ENCODE results near the gene ITGB1.
"Not testable (repeated sequence)": the region's sequence is repeated elsewhere in the genome, so short reads cannot be mapped to it uniquely, and the experiment has no call there.

Gene ITGB1

GRCh38 chr10:32984003-32984600 is 26.1 kb upstream of the ITGB1 start:
- ATAC-seq, result no peak
- H3K4me3 Mint-ChIP-seq, result no peak overlapping the region
- H3K9me3 Mint-ChIP-seq, result no peaks in the 10 kb centered on the region
- no peak for DNase-seq (ENCODE audit: low spot score in 2 of 2)
- no peak overlapping the region for H3K27ac Mint-ChIP-seq
- H3K36me3 Mint-ChIP-seq, result no peaks in the 10 kb centered on the region
- peaks cover 40% of the 10 kb centered on the region for H3K4me1 Mint-ChIP-seq

- peak in 1 of 2 donors; percentile 63 for DNase-seq (ENCODE audit: low spot score in 2 of 2)
- H3K36me3 Mint-ChIP-seq, result no peaks in the 10 kb centered on the region
- peak overlapping the region; percentile 93 for H3K4me3 Mint-ChIP-seq
- peak; percentile 78 for ATAC-seq
- H3K27ac Mint-ChIP-seq, result peak overlapping the region; percentile 94
- H3K4me1 Mint-ChIP-seq, result peaks cover 40% of the 10 kb centered on the region
- no peaks in the 10 kb centered on the region for H3K9me3 Mint-ChIP-seq
Measured at GRCh38 chr10:32982911-32983909, 25.2 kb upstream of the ITGB1 start.

- Mint-ChIP-seq H3K4me1 (peaks cover 40% of the 10 kb centered on the region), H3K4me3 (peak overlapping the region; percentile 93), H3K9me3 (no peaks in the 10 kb centered on the region), H3K36me3 (no peaks in the 10 kb centered on the region), H3K27ac (peak overlapping the region; percentile 94)
- DNase-seq (ENCODE audit: low spot score in 2 of 2), result no peak
- no peak for ATAC-seq
Measured at GRCh38 chr10:32982293-32982709, 24.3 kb upstream of the ITGB1 start.

GRCh38 chr10:32981760-32982159 is 23.7 kb upstream of the ITGB1 start:
- Mint-ChIP-seq H3K4me1 (peaks cover 40% of the 10 kb centered on the region), H3K4me3 (peak overlapping the region; percentile 93), H3K27ac (peak overlapping the region; percentile 94), H3K36me3 (no peaks in the 10 kb centered on the region), H3K9me3 (no peaks in the 10 kb centered on the region)
- ATAC-seq (no peak), DNase-seq (ENCODE audit: low spot score in 2 of 2) (no peak)

GRCh38 chr10:32980558-32981468 is 22.8 kb upstream of the ITGB1 start:
- H3K4me1 Mint-ChIP-seq, result peaks cover 40% of the 10 kb centered on the region
- DNase-seq (ENCODE audit: low spot score in 2 of 2) (peak; percentile 64 to 85), ATAC-seq (peak; percentile 98)
- no peaks in the 10 kb centered on the region for H3K9me3 Mint-ChIP-seq
- H3K36me3 Mint-ChIP-seq, result no peaks in the 10 kb centered on the region
- H3K27ac Mint-ChIP-seq, result peak overlapping the region; percentile 94
- peak overlapping the region; percentile 93 for H3K4me3 Mint-ChIP-seq

- ATAC-seq (no peak), DNase-seq (ENCODE audit: low spot score in 2 of 2) (no peak)
- Mint-ChIP-seq H3K4me3 (peak overlapping the region; percentile 93), H3K4me1 (peaks cover 40% of the 10 kb centered on the region), H3K27ac (peak overlapping the region; percentile 94), H3K36me3 (no peaks in the 10 kb centered on the region), H3K9me3 (no peaks in the 10 kb centered on the region)
Measured at GRCh38 chr10:32980242-32980557, 22.2 kb upstream of the ITGB1 start.

- H3K9me3 Mint-ChIP-seq; DNase-seq (ENCODE audit: low spot score in 2 of 2); H3K27ac Mint-ChIP-seq; H3K36me3 Mint-ChIP-seq; ATAC-seq: not testable (repeated sequence)
- peak overlapping the region; percentile 93 for H3K4me3 Mint-ChIP-seq
- H3K4me1 Mint-ChIP-seq, result peaks cover 40% of the 10 kb centered on the region
Measured at GRCh38 chr10:32979719-32980118, 21.7 kb upstream of the ITGB1 start.

DNA sequence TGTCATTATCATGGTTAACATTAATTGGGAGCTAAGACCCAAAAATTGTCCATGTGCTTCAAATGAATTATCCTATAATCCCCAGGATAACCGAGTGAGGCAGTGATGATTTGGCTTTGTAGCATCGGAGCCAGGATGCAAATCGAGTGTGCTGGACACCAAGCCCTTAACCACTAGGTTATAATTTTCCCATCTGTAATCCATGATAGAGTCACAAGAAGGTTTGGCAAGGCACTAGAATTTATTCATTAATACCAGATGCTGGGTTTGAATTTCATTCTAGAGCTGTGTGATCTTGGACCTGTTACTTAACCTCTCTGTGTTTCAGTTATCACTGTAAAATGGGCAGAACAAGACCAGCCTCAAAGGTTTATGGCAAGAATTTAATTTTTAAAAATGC is 21.0 kb upstream of the ITGB1 start:
- H3K36me3 Mint-ChIP-seq, result no peaks in the 10 kb centered on the region
- no peak overlapping the region for H3K4me3 Mint-ChIP-seq
- peaks cover 40% of the 10 kb centered on the region for H3K4me1 Mint-ChIP-seq
- ATAC-seq (no peak), DNase-seq (ENCODE audit: low spot score in 2 of 2) (no peak)
- H3K9me3 Mint-ChIP-seq, result no peaks in the 10 kb centered on the region
- no peak overlapping the region for H3K27ac Mint-ChIP-seq

DNA sequence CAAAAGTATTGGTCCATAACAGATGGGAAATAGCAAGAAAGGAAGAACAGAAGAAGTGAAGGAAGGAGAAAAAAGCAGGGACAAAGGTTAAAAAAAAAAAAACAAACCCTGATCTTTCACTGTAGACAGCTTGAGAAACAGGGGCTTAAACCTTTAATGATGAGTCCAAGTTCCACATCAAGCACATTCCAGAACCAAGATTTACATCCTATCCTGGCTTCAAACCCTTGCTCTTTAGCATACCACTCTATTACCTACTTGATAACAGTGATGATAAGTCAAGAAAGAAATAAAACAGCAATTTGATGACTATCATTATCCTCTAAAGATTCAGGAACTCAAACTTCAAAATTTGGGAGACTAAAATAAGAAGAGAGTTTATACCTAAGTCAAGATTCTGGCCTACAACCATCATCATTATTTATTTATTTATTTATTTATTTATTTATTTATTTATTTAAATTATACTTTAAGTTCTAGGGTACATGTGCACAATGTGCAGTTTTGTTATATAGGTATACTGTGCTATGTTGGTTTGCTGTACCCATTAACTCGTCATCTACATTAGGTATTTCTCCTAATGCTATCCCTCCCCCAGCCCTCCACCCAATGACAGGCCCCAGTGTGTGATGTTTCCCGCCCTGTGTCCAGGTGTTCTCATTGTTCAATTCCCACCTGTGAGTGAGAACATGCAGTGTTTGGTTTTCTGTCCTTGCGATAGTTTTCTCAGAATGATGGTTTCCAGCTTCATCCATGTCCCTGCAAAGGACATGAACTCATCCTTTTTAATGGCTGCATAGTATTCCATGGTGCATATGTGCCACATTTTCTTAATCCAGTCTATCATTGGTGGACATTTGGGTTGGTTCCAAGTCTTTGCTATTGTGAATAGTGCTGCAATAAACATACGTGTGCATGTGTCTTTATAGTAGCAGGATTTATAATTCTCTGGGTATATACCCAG is 20.1 kb upstream of the ITGB1 start:
- H3K27ac Mint-ChIP-seq; DNase-seq (ENCODE audit: low spot score in 2 of 2); H3K36me3 Mint-ChIP-seq; ATAC-seq; H3K9me3 Mint-ChIP-seq; H3K4me3 Mint-ChIP-seq: not testable (repeated sequence)
- H3K4me1 Mint-ChIP-seq, result peaks cover 31% of the 10 kb centered on the region

DNA sequence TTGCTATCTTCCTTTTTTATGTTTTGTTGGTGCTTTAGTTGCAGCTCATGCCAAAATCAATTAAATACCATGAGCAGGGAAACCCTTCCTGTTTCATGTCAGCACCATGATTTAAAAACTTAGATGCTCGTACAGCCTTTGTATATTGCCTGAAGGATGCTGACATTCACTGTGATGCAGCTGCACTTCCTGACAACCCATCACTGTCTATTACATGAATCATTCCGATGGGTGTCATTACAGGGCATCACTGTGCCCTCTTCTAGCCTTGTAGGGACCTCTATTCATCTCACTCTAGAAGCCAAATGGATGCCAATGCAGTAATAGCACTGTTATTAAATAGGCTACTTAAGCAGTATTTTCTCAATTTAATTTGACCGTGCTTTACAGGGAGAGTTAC is 18.3 kb upstream of the ITGB1 start:
- Mint-ChIP-seq H3K27ac (no peak overlapping the region), H3K4me1 (peaks cover 21% of the 10 kb centered on the region)

GRCh38 chr10:32972929-32973328 is 14.9 kb upstream of the ITGB1 start:
- no peak overlapping the region for H3K27ac Mint-ChIP-seq
- DNase-seq (ENCODE audit: low spot score in 2 of 2), result no peak
- H3K4me3 Mint-ChIP-seq, result no peak overlapping the region
- no peaks in the 10 kb centered on the region for H3K9me3 Mint-ChIP-seq
- peaks cover 14% of the 10 kb centered on the region for H3K4me1 Mint-ChIP-seq
- no peaks in the 10 kb centered on the region for H3K36me3 Mint-ChIP-seq
- ATAC-seq, result peak; percentile 39

More for the DNA sequence above, 18.3 kb upstream of the ITGB1 start:
- no peak for ATAC-seq
- H3K4me3 Mint-ChIP-seq, result no peak overlapping the region
- H3K36me3 Mint-ChIP-seq, result no peaks in the 10 kb centered on the region
- H3K9me3 Mint-ChIP-seq, result no peaks in the 10 kb centered on the region
- DNase-seq (ENCODE audit: low spot score in 2 of 2), result no peak

- no peaks in the 10 kb centered on the region for H3K9me3 Mint-ChIP-seq
- no peak overlapping the region for H3K27ac Mint-ChIP-seq
- H3K4me3 Mint-ChIP-seq, result no peak overlapping the region
- no peaks in the 10 kb centered on the region for H3K36me3 Mint-ChIP-seq
- peaks cover 14% of the 10 kb centered on the region for H3K4me1 Mint-ChIP-seq
- DNase-seq (ENCODE audit: low spot score in 2 of 2) (no peak), ATAC-seq (no peak)
Measured at GRCh38 chr10:32972460-32972859, 14.4 kb upstream of the ITGB1 start.

- Mint-ChIP-seq H3K9me3 (no peaks in the 10 kb centered on the region), H3K4me1 (peaks cover 14% of the 10 kb centered on the region), H3K27ac (no peak overlapping the region), H3K36me3 (no peaks in the 10 kb centered on the region), H3K4me3 (no peak overlapping the region)
- no peak for DNase-seq (ENCODE audit: low spot score in 2 of 2)
- no peak for ATAC-seq
Measured at GRCh38 chr10:32971536-32972091, 13.6 kb upstream of the ITGB1 start.

GRCh38 chr10:32970910-32971309 is 12.9 kb upstream of the ITGB1 start:
- H3K4me1 Mint-ChIP-seq, result peaks cover 14% of the 10 kb centered on the region
- DNase-seq (ENCODE audit: low spot score in 2 of 2), result no peak
- no peaks in the 10 kb centered on the region for H3K9me3 Mint-ChIP-seq
- no peak overlapping the region for H3K4me3 Mint-ChIP-seq
- no peaks in the 10 kb centered on the region for H3K36me3 Mint-ChIP-seq
- ATAC-seq, result peak; percentile 75
- no peak overlapping the region for H3K27ac Mint-ChIP-seq

Data from stimulated activated effector memory CD8-positive, alpha-beta T cell treated with anti-CD3 and anti-CD28 coated beads, Interleukin-12 subunit alpha, Interleukin-12 subunit beta, amount 100 ng/mL, for 72 hours (primary cell).